ENCODE measurements around the gene JPH4. TPM values are rescaled to one million over a fixed set of nuclear protein-coding genes. Genes with fewer than 3 reads are reported as not detected.

Gene JPH4
- total and polyA plus RNA-seq, 2 donors (not counting 3 experiments of a cell fraction or from before 2014, with no cell fraction given) = 0.06 TPM; not detected in 1

- intact Hi-C loops (cut with micrococcal nuclease) = no loop called here
- Histone ChIP-seq H4K20me1 (replicated peaks; ENCODE audit: control insufficient read depth, extremely low read depth, insufficient read depth, low read length) (no peaks in the 10 kb centered on the region), H3K9ac (replicated peaks; ENCODE audit: extremely low read depth, insufficient read depth, low read length) (no peak overlapping the region), H3K27ac (ENCODE audit: insufficient read depth, low read depth, low read length) (no peak overlapping the region), H3K36me3 (ENCODE audit: control insufficient read depth in 2 of 2, extremely low read depth in 1 of 2, insufficient read depth in 2 of 2, low read length in 2 of 2) (no peaks in the 10 kb centered on the region), H3K9me3 (replicated peaks; ENCODE audit: control insufficient read depth, insufficient read depth, low read length) (no peaks in the 10 kb centered on the region), H3K79me2 (ENCODE audit: control insufficient read depth, insufficient read depth, low read length) (no peaks in the 10 kb centered on the region), H2AFZ (ENCODE audit: low read depth, low read length) (no peak overlapping the region), H3K27me3 (ENCODE audit: control insufficient read depth in 2 of 2, insufficient read depth in 2 of 2, low read length in 2 of 2) (peaks cover 34 to 48% of the 10 kb centered on the region in 2 experiments), H3K9me1 (replicated peaks; ENCODE audit: control insufficient read depth, extremely low read depth, insufficient read depth, low read length) (no peaks in the 10 kb centered on the region), H3K4me1 (ENCODE audit: control insufficient read depth, extremely low read depth, insufficient read depth, low read length) (no peaks in the 10 kb centered on the region), H3K4me2 (ENCODE audit: insufficient read depth, low read length) (no peak overlapping the region), H3K4me3 (replicated peaks in 1 of 3; ENCODE audit: insufficient read depth in 1 of 3, low read depth in 1 of 3, low read length in 3 of 3) (no peak overlapping the region)
- no peak for TF ChIP-seq EZH2 (IDR thresholded peaks at IDR 0.05; ENCODE audit: borderline replicate concordance, low read depth, low read length, severe bottlenecking)
- no peak for TF ChIP-seq POLR2A (IDR thresholded peaks at IDR 0.05; ENCODE audit: low read depth, low read length)
- TF ChIP-seq GATA2 (IDR thresholded peaks at IDR 0.05; ENCODE audit: insufficient read depth, insufficient read length, low read depth, low read length) = no peak
- TF ChIP-seq FOS (IDR thresholded peaks at IDR 0.05; ENCODE audit: borderline replicate concordance, insufficient read depth, low read length) = no peak
- no peak for TF ChIP-seq POLR2AphosphoS5 (IDR thresholded peaks at IDR 0.05; ENCODE audit: insufficient read depth, low read depth, low read length)
- no peak for TF ChIP-seq MAX (IDR thresholded peaks at IDR 0.05; ENCODE audit: insufficient read depth, insufficient read length)
- TF ChIP-seq MYC (IDR thresholded peaks at IDR 0.05; ENCODE audit: low read depth, low read length) = no peak
- TF ChIP-seq JUN (IDR thresholded peaks at IDR 0.05; ENCODE audit: borderline replicate concordance, insufficient read depth, insufficient read length, low read depth) = no peak
- TF ChIP-seq, protein P1, sequence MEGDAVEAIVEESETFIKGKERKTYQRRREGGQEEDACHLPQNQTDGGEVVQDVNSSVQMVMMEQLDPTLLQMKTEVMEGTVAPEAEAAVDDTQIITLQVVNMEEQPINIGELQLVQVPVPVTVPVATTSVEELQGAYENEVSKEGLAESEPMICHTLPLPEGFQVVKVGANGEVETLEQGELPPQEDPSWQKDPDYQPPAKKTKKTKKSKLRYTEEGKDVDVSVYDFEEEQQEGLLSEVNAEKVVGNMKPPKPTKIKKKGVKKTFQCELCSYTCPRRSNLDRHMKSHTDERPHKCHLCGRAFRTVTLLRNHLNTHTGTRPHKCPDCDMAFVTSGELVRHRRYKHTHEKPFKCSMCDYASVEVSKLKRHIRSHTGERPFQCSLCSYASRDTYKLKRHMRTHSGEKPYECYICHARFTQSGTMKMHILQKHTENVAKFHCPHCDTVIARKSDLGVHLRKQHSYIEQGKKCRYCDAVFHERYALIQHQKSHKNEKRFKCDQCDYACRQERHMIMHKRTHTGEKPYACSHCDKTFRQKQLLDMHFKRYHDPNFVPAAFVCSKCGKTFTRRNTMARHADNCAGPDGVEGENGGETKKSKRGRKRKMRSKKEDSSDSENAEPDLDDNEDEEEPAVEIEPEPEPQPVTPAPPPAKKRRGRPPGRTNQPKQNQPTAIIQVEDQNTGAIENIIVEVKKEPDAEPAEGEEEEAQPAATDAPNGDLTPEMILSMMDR (IDR thresholded peaks at IDR 0.05; ENCODE audit: extremely low read depth in 1 of 2, insufficient read depth in 1 of 2, low read depth in 1 of 2, low read length in 2 of 2) = no peak
- FAIRE-seq (no peak), DNase-seq (ENCODE audit: low read depth, low spot score) (no peak)
- ChIA-PET POLR2A (no interaction called here), CTCF (interaction anchor here (2.1 kb wide), 1 partner anchor 9 kb away, joined by 5 read pairs; no protein-coding TSS in a partner anchor)
- dilution Hi-C loops (cut with MboI; ENCODE audit: extremely low pct_ligation_motif_present, low sequenced_read_pairs) = no loop called here
- BruUV-seq (replicated peaks) = no TSS peak
Observed at GRCh38 chr14:23579739-23580138, 1.1 kb upstream of the JPH4 start.
